Measurements from ENCODE around the gene APOL4.
"Not testable (repeated sequence)": the region's sequence is repeated elsewhere in the genome, so short reads cannot be mapped to it uniquely, and the experiment has no call there.

The APOL4 gene

DNA sequence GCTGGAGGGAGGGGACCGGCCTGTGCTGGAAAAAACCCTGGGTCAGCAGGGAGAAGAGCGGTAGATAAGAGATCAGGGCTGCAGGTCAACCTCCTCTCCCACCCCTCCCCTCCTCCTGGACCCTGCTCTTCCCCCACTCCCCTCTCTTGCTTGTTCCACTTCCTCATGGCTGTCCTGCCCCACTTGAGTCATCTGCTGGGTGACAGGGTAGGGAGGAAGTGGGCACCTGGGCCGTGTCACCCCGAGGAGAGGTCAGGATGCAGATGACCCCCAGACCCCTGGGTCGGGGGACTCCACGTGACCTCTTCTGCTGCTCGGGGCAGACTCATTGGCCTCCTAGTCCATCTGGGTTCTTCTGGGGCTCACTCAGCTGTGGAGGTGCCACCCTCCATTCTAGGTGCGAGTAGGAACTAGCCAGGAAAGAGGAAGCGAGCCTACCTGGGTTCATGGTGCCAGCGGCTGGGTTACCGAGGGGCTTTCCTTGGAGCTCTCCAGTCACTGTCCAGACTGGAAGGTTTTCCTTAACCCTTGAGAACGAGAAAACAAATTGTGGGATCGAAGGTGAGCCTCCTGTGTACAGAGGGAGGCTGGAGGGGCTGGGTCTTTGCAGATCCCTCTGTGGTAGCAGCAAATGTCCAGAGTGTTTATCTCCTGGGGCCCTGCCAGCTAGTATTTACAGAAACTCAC is 31.2 kb upstream of the APOL4 start:
- no peak for DNase-seq (ENCODE audit: low read depth in 1 of 2, low spot score in 1 of 2)

GRCh38 chr22:36231051-36231450 is 29.4 kb upstream of the APOL4 start:
- DNase-seq (ENCODE audit: low read depth in 1 of 2, low spot score in 1 of 2): not testable (repeated sequence)

DNA sequence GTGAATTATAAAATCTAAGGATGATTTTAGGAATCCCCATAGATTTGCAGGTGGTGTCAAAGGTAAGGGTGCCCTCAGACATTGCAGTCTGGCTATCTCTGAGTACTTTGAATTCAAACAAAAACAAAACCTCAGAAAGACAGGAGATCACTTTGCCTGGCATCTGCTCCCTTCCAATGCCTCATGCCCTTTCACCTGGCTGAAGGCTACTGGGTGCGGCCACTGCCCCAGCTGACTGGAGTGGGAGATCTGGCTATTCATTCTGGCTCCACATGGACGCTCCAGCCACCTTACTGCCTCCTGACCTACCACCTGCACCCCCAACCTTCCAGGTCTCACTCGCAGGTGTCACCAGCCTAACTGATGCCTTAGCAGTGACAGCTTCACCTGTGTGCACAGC is 28.0 kb upstream of the APOL4 start:
- DNase-seq (ENCODE audit: low read depth in 1 of 2, low spot score in 1 of 2): not testable (repeated sequence)

DNA sequence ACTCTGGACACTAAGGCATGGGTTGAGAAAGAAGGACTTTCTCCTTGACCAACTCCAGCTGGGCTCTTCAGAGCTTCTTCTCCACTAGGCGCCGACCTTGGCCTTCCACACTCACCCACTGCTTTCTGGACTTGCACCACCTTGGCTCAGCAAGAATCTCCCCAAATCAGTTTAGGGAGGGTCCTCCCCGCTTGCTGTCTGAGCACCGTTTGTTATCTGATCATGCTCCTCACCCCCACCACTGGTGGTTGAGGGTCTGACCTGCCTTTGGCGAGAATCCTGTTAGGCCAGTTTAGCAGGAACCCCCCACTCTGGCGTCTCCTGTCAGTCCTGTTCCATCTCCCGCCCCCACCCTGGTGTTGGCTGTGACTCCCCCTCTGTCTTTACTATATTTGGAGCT is 27.3 kb upstream of the APOL4 start:
- DNase-seq (ENCODE audit: low read depth in 1 of 2, low spot score in 1 of 2): no peak

DNA sequence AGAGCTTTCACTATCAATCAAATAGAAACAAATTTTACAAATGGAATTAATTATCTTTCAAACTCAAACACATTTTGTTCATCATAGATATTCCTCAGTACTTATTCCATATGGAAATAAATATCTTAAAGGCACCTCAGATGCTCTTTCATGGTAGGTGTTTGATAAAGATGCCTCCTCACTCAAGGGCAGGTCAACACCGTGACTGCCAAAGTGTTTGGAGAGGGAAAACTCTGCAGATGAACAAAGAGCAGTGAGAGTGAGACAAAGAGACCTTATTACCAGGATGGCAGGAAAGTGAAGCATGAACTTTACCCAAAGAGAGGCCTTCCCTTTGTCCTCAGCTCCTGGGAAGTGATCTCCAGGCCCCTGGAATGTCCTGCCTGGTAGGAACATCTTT is 26.8 kb upstream of the APOL4 start:
- not testable (repeated sequence) for DNase-seq (ENCODE audit: low read depth in 1 of 2, low spot score in 1 of 2)

DNA sequence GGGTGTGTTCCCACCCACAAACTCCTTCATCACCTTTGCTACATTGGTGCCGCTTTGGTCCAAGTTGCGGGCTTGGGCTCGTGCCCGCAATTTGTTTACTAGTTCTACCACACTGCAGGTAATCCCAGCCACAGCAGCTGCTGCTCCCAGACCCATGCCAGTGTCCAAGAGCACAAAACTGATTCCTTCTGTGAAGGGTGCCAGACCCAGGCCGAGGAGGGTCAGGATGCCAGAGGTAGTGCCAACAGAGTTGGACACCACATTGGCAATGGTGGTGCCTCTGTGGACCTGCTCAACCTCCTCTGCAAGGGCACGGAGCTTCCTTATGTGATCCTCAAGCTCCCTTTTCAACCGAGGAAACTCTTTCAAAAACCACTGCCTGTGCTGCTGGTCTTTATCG is 26.2 kb upstream of the APOL4 start:
- DNase-seq (ENCODE audit: low read depth in 1 of 2, low spot score in 1 of 2): no peak

- no peak for DNase-seq (ENCODE audit: low read depth in 1 of 2, low spot score in 1 of 2)
These were observed 25.8 kb upstream of the APOL4 start for GRCh38 chr22:36227396-36227795.

DNA sequence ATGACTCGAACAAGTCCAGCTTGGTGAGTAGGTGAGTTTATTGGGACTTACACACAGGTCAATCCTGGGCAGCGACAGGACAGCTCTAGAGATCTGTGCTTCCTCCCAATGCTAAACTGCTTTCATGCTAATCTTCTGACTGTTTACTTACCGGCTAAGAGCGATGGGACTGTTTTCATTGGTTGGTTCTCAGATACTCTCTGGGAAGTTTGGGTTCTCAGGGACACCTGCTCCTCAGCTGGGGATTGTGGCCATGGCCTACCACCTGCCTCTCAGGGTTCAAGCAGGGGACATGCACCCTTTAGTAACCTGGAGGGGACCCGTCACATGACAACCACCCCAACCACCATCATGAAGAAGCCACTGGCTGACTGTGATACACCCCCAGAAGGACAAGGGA is 24.6 kb upstream of the APOL4 start:
- no peak for DNase-seq (ENCODE audit: low read depth in 1 of 2, low spot score in 1 of 2)

DNA sequence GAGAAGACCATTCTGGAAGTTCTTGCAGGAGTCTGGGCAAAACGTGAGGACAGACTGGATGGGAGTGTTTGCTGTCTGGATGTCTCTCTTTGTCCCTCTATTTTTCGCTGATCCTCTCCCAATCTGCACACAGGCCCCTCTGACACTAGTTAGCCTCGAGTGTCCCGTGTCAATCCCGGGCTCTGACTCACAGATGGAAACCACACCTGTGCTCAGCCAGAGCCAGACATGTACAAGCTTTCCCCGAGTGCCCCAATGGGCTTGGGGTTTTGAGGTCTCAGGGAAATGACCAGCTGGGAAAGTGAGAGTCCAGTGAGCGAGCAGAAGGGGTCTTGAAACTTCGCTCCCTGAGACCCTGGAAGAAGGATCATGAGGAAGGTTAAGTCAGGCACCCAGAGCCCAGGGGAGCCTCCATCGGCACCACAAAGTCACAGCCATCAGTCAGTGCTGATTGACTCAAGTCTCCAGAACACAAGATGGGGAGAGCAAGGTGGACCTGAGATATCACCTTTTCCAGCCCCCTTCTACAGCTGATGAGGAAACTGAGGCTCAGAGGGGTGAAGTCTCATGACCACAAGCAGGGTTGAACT is 23.8 kb upstream of the APOL4 start:
- no peak for DNase-seq (ENCODE audit: low read depth in 1 of 2, low spot score in 1 of 2)

DNA sequence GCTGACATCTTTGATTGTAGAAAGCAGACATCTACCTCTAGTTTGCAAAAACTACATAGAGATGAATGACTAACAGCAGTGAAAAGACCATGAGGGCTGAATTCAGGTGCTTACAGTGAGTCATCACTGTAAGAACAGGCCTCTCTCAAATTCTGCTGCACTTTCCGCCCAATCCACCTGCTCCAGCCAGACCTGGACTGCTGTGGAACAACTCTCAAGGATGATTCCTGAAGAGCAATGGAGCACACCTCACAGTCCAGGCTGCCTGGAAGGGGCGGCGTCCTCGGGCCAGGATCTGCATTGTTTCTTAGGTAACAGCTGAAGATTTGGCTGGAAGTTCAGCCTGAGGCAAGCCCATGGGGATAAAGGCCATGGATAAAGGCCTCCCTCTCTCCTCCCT is 22.6 kb upstream of the APOL4 start:
- no peak for DNase-seq (ENCODE audit: low read depth in 1 of 2, low spot score in 1 of 2)

DNA sequence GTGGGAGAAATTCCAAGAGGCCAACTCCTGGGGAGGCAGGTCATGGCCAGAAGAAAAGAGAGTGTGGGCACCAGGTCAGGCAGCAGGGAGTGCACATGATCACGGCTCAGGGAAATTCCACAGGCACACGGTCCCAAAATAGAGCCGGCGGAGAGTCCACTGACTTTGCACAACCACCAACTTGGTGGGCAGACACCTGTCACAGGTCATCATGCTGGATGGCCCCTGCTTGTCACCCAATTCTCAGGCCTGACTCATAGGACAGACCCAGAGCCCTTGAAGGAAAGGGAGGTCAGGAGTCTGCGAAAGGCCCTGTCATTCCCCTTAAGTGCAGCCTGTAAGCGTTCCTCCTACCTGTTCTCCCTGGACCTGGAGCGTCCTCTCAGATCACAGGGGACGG is 21.9 kb upstream of the APOL4 start:
- no peak for DNase-seq (ENCODE audit: low read depth in 1 of 2, low spot score in 1 of 2)

DNA sequence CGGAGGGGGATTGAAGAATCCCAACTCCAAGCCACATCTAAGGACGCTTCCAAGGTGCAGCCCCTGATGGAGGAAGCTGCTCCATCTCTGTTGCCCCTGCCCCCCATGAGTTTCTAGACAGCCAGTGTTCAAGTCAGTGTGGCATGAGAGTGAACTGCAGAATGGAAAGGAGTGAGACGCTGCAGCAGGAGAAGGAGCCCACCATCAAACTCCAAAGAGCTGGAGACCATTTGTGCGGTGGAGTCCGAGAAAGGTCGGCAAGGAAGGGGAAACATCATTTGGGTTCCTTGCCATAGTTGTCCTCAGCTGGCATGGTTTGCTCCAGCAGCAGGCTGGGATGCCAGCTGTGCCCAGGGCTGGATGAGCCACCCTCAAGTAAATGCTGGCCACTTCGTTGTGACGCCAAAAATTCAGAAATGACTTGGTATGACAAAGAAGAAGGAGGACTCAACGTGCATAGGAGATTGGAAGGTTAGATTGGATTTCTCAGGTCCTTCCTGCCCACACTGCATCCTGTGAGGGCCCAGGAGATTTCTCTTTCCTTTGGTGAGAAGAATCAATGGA is 21.4 kb upstream of the APOL4 start:
- DNase-seq (ENCODE audit: low read depth in 1 of 2, low spot score in 1 of 2): no peak

DNA sequence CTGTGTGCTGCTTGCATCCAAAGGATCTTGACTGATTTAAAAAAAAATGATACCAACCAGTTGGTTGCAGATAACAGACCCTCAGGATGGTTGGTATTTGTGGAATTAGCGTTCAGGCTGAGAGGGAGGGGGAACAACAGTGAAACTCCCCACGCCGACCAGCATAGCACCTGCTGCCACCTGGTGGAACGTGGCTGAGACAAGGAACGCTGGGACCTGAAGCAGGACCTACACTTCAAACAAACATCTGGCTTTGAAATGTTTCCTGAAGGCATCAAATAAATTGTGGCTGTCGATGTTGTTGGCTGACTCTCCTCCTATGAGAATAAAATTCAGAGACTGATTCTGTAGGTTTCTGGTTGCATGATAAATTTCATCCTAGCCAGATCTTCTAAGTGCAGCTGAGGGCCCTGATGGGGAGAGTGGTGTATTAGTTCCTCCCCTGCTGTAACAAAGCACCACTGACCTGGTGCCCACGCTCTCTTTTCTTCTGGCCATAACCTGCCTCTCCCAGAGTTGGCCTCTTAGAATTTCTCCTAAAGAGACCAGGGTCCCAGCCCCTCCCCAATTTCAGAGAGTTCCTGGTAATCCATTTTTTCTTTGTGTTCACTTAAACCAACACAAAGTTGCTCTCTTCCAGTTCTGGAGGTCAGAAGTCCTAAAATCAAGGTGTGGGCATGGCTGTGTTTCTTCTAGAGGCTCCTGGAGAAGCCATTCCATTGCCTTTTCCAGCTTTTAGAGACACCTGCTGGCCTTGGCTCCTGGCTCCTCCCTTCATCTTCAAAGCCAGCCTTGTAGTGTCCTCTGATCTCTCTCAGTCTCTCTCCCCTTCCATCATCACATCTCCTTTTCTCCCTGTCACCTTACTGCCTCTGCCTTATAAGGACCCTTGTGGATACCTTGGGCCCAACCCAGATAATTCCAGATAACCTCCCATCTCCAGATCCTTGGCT is 20.5 kb upstream of the APOL4 start:
- DNase-seq (ENCODE audit: low read depth in 1 of 2, low spot score in 1 of 2): peak in 1 of 2 donors; percentile 17

DNA sequence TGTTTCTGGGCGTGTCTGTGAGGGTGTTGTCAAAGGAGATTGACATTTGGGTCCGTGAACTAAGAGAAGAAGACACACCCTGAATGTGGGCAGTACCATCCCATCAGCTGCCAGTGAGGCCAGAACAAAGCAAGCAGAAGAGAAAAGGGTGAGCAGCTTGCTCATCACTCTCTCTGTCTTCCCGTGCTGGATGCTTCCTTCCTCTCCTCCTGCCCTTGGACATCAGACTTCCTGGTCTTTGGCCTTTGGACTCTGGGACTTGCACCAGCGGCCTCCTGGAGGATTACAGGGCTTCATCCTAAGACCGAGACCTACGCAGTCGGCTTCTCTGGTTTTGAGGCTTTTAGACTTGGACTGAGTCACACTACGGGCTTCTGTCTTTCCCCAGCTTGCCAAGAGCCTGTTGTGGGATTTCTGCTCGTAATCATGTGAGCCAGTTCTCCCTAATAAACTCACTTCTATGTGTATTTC is 18.9 kb upstream of the APOL4 start:
- DNase-seq (ENCODE audit: low read depth in 1 of 2, low spot score in 1 of 2): no peak

DNA sequence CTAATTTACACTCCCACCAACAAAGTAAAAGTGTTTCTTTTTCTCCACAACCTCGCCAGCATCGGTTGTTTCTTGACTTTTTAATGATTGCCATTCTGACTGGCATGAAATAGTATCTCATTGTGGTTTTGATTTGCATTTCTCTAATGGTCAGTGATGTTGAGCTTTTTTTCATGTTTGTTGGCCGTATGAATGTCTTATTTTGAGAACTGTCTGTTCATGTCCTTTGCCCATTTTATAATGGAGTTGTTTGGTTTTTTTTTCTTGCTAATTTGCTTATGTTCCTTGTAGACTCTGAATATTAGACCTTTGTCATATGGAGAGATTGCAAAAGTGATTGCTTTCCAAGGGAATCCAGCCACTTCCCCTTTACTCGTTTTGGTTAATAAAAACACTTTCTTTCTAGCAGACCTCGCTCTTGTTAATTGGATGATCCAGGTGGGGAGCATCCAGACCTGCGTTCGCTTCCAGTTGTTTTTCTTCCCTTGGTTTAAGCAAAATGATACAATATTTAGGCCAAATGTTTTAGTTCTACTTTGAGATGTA is 17.1 kb upstream of the APOL4 start:
- no peak for DNase-seq (ENCODE audit: low read depth in 1 of 2, low spot score in 1 of 2)

GRCh38 chr22:36215981-36216380 is 14.4 kb upstream of the APOL4 start:
- DNase-seq (ENCODE audit: low read depth in 1 of 2, low spot score in 1 of 2): no peak

DNA sequence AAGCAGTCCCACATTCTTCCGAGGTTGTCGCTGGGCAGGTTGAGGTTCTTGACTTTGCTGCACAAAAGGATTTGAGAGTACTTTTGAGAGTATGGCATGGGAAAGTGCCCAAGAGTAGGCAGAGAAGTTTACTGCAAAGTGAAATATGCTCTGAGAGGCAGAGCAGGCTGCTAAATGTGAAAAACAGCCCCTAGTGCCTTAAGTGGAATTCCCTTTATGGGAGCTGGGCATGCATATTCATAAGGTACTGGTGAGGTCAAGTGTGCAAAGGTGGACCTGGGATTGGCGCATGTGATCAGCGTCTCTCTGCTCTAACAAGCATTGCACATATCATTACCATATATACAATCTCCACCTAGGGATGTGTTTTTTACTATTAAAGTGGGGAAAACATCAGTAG is 12.0 kb upstream of the APOL4 start:
- no peak for DNase-seq (ENCODE audit: low read depth in 1 of 2, low spot score in 1 of 2)

DNA sequence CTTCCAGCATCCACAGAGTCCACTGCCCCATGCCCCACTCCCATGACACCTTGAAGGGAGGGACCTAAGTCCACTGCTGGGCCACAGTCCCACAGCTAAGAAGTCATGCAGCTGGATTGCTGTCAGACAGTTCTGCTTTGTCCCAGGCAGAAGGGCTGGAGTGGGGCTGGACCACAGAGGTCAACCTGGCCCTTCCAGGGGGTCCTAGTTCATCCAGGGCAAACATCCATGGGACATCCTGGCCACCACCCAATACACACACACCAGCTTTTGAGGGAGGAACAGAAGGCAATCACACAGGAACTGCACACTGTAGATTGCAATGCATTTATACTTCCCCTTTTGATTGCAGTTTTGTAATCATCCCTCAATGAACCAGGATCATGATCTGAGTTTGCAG is 11.3 kb upstream of the APOL4 start:
- no peak for DNase-seq (ENCODE audit: low read depth in 1 of 2, low spot score in 1 of 2)

GRCh38 chr22:36211237-36211861 is 9.7 kb upstream of the APOL4 start:
- DNase-seq (ENCODE audit: low read depth in 1 of 2, low spot score in 1 of 2): no peak

GRCh38 chr22:36210224-36210623 is 8.6 kb upstream of the APOL4 start:
- DNase-seq (ENCODE audit: low read depth in 1 of 2, low spot score in 1 of 2): no peak

DNA sequence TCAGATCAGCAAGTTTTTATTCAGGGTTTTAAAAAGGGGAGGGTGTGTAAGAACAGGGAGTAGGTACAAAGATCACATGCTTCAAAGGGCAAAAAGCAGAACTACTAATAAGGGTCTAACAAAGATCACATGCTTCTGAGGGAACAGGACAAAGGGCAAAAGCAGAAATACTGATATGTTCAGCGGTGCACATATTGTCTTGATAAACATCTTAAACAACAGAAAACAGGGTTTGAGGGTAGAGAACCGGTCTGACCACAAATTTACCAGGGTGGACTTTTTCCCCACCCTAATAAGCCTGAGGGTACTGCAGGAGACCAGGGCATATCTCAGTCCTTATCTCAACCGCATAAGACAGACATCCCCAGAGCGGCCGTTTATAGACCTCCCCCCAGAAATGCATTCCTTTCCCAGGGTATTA is 7.9 kb upstream of the APOL4 start:
- DNase-seq (ENCODE audit: low read depth in 1 of 2, low spot score in 1 of 2): not testable (repeated sequence)

Data from activated T-helper 1 cell treated with anti-CD3 and anti-CD28 coated beads, Interleukin-2, amount 50 U/mL, for 16 hours (primary cell).